Hematopoietic multipotent progenitor cell treated with erythropoietin and hydrocortisone succinate and interleukin-3 and kit ligand, for 6 days (in vitro differentiated cells): ENCODE measurements around the gene SLC40A1.

Experiments
- DNase-seq: peaks from one replicate; pipeline ENCODE4 v3.0.0-alpha.2; 2015

SLC40A1 gene

DNA sequence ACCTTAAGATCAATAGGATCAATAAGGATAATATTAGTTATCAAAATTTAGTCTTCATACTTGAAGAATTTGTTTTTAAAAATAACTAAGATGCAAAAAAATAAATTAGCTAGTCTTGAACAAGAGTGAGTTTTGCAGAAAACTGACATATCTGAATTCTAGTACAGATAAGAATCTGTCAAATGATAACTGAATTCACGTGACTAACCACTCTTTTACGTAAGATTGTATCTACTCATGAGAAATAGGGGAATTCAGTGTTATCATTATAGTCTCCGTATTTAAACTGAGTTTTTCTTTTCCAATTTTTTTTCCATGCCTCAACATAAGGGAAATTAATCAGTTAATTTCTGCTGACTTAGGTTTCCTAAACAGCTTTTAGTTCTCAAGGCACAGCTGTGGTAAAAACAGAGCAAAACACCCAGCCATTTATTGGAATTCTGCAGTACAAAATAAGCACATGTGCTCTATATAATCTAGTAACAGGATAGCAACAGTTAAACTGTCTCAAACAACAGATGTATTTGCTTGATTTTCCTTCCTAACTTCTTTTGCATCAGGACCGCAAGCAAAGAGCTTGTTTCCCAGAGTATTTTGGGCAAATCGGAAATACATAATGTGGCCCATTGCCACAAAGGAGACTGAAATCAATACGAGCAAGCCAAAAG is 19.1 kb downstream of the SLC40A1 start:
- no peak for DNase-seq

DNA sequence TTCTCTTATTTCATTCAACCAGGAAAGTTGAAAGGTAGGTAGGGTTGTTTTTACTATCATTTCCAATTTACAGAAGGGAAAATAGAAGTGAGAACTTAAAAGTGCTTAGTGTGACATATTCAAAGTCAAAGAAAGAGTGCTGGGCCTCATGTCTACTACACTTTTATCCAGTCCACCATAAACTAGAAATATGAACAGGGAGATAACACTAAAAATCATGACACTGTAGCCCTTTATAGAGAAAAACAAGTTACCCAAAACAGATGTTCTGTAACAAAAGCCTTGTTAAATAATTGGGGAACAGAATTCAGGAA is 20.4 kb downstream of the SLC40A1 start:
- DNase-seq, result no peak

DNA sequence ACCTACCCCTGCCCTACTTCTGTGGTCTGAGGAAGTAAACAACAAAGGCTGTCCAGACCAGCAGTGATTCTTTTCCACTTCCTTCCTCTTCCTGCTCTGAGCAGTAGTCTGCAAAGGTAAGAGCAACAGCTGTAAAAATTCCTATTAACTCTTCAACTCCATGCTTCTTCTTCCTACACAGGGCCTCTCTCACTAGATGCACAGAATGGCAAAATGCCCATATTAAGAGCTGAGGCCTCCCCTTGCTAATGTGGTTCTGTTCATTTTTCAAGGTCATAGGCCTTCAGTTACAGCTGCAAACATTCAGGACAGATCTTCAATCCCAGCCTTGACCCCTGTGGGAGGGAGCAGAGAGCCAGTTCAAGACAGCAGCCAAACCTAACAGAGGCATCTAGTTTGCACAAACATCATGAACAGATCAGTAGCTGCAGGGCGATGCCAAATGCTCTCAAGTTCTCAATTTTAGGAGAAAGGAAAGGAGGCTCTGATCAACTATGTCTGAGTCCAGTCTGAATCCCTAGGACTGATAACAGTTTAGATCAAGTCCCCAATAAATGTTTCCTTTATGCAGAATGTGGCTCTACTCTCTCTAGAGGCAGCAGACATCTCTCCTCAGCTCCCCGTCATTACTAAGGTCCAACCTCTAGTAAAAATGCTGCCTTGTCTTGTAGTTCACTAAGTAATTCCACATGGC is 20.9 kb downstream of the SLC40A1 start:
- no peak for DNase-seq

DNA sequence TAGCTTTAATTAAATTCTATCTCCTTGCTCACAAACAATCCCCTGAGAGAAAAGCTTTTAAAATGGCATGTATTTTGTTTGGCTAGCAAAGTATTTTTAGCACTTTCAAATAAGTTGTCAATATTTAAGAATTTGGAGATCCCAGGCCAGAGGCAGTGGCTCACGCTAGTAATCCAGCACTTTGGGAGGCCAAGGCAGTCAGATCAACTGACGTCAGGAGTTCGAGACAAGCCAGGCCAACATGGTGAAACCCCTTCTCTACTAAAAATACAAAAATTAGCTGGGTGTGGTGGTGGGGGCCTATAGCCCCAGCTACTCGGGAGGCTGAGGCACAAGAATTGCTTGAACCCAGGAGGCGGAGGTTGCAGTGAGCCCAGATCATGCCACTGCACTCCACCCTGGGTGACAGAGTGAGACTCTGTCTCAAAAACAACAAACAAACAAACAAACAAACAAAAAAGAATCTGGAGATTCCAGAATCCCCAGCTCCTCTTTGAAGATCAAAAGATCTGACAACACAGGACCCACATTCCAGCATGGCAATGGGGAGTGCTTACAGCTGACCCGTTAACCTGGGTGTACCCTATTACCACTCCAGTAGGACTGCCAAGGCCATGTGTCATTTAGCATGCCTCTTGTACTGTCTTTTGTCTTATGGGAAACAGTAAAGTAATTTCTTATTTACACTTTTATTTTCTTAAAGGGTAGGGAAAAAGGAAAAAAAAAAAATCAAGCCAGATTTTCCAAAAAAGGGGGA is 21.9 kb downstream of the SLC40A1 start:
- no peak for DNase-seq

DNA sequence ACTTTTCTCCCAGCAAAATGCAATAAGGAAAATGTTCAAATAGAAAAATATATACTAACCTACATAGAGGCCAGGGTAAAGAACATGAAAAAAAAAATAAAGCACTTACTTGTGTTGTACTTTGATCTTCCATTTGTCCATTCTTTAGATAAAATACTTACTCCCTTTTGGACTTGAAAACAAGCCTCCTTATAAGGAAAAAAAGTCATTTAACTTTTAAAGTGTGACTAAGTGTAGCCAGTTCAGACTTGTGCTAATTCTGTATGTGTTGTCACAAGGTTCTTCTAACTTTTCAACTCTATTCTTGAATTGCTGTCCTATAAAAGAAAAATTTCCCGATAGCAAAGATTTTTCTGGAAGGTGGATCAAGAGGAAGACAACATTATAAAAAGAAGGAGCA is 23.2 kb downstream of the SLC40A1 start:
- DNase-seq, result no peak

DNA sequence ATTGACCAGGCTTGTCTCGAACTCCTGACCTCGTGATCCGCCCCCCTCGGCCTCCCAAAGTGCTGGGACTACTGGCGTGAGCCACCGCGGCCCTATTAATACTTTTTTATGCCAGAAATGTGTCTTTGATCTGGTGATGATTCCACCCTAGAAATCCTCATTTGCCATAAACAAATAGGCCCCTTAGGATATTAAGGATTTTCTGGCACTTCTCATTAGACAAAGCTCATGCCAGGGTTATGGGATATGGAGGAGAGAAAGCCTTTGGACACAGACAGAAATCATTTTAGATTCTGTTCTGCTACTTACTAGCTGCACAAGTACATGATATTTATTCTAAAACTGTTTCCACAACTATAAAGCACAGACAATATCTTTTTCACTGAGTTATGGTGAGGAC is 24.1 kb downstream of the SLC40A1 start:
- DNase-seq, result no peak

DNA sequence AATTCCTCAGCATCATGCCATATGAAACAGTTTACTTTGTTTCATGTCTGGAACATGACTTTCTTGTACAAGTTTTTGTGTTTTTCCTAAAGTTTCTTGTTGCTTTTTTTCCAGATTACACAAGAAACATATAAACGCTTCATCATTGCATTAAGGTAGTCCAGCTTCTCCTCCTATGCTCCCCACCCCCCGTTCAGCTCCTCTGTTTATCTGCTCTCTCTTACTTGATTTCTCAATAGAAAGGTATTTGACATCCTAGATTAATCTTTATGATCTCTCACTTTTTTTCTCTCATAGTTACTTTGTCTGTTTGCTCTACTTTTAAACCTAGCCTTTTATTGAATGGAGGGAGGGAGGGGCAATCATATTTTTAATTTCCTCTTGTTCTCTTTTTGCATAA is 25.4 kb downstream of the SLC40A1 start:
- DNase-seq, result no peak

DNA sequence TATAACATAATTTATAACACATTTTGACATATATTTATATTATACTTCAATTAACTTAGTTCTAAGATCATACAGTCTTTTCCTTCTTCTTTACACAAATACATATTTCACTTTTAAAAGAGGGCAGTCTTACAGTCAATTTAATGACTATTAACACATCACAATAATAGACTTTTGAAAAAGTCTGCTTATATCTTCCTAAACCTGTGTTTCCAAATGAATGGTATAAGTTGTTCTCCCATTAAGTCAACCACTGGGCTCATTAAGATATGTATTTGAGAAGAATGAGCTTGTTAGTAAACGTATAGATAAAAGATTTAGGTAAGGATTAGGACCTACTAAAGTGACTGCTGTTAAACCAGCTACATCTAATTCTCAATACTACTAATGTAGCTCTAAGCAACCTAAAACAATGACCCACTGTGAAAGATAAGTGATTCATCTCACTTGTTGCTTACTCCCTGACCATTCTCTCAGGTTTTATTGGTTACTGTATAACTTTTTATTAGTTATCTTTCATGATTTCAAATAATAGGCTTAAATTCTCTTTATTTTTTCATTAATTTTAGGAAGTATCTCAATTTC is 27.0 kb downstream of the SLC40A1 start:
- DNase-seq, result no peak

DNA sequence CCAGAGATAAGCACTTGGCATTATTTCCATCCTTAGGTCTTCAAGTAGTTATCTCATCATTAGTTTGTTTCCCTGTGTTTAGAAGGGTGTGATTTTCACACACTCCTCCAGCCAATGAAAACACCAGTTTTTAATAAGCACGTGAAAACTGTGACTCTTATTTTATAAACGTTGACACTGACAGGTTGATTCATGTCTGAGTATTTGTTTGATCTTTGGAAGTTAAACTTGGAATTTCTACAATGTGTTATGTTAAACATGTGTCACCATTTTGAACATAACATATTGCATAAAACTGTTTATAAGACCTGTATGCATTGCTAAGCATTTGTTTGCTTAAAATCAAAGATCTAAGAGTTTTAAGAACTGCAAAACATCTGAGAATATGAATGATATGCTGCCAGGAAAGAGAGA is 27.6 kb downstream of the SLC40A1 start:
- DNase-seq, result no peak

DNA sequence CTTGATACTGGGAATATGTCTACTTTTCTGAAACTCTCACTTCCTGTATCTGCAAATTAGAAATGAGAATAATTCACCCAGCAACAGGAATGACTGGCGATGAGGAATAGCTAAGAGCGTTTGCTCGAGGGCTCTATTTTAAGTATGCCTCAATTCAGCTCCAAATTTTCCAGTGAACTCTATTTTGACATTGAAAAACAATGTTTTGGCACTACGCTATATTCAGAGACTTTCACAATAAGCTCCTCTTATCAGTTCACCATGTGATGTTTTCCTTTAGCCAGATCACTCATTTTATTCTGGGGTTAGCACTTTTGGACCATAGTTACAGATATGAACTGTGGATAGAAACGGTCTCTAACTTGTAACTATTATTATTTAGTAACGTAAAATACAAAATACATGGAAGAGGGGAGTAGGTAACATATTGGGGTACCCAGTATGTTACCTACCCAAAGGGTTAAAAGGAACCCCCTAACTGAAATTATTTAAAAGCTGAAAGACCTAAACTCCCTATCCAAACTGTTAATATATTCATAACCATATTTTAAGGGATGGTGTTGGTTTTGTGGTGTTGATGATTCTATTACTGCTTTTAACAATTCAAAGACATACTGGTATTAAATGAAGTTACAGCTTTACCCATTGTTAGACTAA is 28.1 kb downstream of the SLC40A1 start:
- DNase-seq, result no peak

DNA sequence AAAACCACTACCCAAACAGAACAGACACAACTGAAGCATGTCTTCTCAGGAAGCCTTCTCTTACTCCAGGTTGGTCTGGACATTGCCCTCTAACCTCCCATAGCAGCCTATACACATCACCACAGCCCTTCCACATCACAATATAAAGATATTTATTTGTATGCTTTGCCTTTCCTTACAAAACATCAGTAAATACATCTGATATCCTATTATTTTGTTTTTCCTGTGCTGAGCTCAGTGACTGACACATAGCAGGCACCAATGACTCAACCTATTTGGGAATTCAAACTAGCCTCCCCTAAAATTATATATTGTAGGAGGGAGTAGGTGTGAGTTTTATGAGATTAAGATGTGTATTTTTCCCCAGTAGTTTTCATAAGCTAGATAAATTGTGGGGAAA is 28.8 kb downstream of the SLC40A1 start:
- no peak for DNase-seq

DNA sequence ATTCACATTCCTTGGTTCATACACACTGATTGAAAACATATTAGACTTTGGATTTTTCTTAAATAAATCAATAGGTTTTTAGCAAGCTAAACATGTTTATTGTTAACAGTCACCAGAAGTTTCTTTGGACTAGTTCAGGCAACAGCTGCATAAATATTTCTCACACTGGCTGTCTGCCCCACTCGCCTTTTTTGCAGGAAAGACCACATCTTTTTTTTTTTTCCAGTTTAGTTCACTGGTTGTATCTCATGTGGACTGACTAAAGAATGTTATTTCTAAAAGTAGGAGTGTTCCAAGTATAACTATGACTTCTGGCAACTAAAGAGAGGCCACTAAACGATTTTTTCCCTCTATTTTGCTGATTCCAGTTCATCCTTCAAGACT is 31.1 kb downstream of the SLC40A1 start:
- no peak for DNase-seq

DNA sequence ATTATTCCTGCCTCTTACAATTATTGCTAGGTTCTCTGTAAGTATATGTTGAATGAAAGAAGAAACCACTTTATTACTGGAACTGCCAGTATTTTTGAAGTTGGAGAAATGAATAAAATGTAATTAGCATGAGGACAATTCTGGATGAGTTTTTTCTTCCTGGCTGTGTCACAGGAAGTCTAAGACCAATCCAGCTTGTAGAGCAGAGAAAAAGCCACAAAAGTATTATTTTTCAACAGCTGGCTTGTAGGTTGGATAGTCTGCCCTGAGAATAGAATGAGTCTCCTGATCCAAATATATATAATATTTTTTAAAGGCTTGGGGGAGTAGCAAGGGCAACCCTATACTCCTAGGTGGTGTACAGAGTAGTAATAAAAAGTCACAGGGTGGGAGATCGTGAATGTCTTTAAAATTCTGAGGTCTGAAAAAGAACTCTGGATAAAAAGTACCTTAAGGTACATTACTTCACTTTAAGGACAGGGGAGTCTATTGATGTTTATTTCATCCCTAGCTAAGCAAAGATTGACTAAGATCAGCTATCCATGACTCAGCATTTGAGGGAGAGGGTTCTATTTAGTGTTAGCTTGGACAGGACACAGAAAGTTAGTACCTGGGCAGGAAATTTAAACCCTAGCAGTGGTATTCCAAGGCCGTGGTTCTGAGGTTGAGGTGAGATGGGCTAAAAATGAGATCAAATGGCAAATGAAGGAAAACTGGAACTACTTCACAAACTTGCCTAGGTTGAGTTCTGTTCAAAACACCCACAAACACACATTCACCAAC is 31.7 kb downstream of the SLC40A1 start:
- DNase-seq, result no peak

DNA sequence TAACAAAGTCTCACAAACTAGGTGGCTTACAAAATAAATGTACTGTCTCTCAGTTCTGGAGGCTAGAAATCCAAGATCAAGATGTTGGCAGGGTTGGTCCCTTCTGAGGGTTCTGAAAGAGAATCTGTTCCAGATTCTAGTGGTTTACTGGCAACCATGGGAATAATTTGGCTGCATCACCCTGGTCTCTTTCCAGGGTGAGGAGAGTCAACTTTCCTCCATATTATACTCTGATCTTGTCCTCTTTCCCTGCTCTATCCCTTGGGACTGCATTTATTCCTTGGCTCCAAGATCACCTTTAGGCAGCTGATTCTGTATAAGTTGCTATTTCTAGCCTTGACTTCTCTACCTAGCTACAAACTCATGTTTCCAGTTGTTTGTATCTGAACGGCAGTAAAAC is 35.2 kb downstream of the SLC40A1 start:
- DNase-seq, result no peak

DNA sequence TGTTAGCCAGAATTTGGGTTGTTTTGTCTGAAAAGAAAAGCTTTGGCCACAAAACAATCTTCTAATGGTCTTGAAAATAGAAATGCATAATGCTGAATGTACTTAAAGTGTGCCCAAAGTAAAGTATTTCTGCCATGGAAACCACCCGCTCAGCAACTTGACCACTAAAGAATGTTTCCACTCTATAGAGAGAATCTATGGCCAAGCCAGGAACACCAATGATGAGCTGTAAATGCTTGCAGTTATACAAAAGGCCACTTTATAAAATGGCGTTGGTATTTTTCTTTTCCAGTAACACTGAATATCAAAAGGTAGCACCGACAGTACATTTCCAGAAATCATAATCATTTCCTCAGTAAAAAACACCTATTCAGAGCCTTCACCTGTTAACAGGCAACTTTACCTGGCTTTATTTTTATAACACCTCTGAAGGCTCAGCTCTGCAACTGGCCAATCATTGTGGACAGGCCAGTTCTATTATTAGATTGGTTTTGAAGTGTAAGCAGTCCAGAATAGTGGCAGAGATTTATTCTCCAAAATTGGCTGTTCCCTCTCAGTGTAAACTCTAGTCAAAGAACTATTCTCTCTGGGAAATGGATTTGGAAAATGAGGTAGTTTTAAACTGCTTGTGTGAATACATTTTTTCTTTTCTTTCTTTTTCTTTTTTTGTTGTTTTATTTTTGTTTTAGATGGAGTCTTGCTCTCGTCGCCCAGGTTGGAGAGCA is 36.1 kb downstream of the SLC40A1 start:
- no peak for DNase-seq

DNA sequence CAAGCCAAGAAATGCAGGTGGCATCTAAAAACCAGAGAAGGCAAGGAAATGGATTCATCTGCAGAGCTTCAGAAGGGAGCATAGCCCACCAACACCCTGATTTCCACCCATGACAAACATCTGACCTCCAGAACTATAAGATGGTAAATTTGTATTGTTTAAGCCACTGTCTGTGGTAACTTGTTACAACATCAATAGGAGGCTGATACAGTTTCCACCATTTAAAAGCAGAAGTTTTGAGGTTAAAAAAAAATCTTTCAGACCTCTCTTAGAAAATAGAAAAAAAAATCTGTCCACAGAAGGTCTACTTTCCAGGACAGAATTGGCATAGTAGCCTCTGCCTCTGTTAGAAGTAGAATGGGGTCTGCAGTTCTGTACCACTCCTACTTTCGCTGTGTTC is 37.2 kb downstream of the SLC40A1 start:
- peak; percentile 51 for DNase-seq

DNA sequence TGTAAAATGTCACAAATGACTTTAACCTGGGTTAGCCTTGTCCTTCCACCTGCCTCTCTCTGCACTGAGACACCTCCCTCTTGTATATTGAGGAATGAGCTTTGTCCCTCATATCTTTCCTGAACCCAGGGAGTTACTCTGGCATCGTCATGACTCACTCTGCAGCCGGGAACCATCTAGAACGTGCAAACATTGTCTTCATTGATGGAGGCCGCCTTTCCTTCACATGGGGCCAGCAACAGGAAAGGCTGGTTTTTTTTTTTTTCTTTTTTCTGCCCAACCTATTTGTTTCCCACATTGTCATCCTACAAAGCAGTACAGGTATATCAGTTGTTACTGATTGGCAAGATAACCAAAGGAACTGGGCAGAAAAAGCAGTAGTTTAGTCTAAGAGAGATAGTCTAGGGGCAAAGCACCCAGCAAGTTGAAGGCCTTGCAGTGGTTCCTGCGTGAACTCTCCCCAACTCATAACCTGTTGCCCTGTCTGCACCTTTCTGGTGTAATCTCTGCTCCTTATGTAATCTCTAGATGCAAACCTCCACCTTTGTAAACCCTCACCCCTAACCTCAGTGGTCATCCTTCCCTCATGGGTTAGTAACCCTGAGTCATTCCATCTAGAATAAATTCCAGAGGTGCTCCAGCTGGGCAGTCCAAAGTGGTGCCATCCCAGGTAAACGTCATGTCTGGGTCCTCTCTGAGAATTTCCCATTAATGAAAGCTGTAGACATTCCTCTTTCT is 38.3 kb downstream of the SLC40A1 start:
- DNase-seq, result no peak

DNA sequence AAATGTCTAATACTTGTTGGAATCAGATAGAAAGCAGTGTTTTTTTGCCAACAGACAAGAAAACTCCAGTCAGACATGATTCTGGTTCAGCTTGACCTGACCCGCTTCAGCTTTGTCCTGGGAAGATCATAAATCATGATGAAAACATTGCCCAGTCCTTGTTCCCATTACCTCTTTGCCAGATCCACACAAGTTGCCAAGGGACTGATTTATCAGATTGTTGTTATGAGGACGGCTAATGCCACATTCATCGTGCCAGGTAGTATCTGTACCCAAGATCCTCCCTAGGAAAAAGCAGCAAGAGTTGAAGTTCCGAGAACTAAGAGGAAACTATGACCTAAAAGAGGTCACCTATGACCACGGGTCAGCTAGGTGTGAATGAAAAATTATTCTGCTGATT is 39.0 kb downstream of the SLC40A1 start:
- no peak for DNase-seq

DNA sequence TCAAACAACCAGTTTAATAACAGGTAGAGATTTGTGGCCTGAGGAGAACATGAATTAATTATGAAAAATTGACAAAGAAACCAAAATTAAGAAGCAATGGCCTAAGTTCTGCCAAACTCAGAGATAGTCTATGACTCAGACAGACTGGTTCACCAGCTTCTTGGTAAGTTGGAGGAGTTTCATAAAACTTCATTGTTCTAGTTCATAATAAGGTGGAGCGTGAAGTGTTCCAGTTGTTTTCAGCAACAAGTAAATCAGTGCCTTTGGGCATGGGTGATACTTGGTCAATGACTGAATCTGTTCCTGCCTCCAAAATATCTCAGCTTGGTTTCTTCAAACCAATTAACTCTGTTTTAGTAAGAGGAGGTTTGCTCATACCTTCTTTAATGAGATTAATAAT is 40.0 kb downstream of the SLC40A1 start:
- DNase-seq, result no peak

DNA sequence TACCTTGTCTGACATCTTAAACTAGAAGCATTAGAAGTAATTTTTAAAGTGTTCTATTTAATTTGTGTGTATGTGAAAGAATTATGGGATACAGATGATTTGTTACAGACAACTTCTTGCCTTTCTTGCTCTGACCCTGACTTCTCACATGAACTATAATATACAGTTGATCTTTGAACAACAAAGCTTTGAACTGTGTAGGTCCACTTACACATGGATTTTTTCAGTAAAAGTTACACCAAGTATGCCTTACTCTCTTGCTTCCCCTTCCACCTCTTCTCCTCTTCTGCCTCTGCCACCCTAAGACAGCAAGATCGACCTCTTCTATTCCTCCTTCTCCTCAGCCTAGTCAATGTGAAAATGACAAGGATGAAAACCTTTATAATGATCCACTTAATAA is 42.2 kb downstream of the SLC40A1 start:
- DNase-seq, result no peak

DNA sequence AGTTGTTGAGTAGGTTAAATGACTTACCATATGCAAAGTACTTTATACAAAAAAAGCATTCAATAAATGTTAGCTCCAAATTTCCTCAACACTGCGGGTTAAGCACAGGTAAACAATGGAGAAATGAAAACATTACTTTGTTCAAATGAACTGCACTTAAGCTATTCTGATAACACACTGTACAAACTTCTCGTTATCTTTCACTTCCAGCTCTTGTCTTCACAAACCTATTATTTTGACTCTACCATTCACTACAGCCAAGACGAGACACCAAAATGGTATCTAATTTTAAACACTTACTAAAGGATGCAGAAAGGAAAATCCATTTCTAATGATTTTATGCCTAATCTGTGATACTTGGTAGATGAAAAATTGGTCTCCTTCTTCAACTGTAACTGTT is 43.8 kb downstream of the SLC40A1 start:
- peak; percentile 62 for DNase-seq
